ENCODE data around the gene MYT1.

Gene MYT1

DNA sequence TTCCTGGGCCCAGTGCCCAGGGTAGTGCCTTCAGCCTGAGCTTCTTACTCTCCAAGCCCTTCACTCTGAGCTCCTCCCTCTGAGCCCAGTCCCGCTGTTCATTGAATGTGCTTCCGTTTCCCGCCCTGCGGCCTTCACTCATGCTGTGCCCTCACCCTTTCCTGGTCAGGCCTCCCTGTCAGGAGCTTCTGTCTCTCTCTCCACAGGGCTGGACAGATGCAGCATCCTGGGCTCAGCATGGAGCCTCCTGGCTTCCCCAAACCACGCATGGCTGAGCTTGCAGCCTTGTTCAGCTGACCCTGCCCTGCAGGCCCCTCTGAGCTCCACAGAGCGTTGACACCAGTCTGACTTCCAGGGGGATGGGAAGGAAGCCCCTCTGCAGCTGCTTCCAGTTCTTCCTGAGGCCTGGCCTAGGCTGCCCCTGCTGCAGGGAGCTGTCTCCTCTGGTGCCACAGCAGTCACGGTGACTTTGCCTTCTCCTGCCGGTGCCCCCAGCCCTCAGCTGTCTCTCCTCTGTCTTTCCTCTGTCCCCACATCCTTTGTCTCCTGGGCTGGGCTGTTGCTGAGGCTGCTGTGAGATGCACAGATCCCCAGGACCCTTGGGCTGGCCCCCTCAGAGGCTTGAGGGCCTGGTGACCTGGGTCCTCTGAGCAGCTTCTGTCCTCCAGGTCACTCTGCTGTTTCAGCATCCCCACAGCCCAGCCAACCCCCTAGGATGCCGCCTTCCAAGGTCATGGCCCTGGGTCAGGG, 7.9 kb upstream of the MYT1 start:
- Mint-ChIP-seq H3K36me3 (no peaks in the 10 kb centered on the region), H3K4me3 (no peak overlapping the region), H3K27ac (no peak overlapping the region), H3K4me1 (ENCODE audit: low read depth) (no peaks in the 10 kb centered on the region), H3K27me3 (peaks cover 6% of the 10 kb centered on the region), H3K9me3 (ENCODE audit: low read depth) (no peaks in the 10 kb centered on the region)

DNA sequence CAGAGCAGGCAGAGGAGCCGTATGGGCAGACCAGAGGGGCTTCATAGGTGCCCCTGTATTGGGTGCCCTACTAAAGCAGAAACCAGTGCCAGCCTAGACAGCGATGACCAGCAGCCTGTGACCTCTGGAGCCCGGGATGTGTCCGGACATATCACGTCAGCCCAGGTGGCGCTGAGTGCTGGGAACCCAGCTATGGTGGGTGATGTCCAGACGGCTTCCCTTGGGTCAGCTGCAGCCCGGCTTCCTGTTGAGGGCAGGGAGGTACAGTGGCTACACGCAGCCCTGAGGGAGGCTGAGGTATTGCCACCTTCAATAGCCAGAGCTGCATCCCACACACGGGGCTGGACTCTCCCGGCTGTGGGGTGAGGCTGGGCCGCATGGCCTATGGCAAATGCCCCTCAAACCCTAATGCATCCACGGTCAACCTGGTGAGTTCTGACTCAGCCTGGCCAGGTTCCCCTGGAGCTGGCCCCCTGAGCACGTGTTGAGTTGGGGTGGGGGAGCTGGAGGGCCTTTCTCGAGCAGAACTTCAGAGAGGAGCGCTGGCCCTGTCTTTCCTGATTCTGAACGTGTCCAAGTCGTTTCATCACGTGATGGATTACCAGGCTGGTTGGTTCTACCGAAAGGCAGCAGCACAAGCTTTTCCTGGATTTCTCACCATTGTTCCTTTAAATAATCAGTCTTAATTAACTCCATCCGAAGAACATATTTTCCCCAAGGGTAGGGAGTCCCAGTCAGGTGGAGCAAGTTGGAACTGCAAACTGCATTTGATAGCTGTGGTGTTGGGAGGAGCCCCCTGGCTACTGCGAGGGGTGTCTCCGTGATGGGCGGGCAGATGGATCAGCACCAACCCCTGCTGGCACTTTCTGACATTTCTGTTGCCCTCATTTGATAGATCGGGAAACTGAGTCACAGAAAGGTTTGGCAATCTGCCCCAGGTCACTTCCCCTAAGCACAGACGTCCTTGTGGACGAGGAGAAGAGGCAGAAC, 7.1 kb upstream of the MYT1 start:
- no peaks in the 10 kb centered on the region for H3K9me3 Mint-ChIP-seq (ENCODE audit: low read depth)
- H3K4me3 Mint-ChIP-seq, result no peak overlapping the region
- H3K4me1 Mint-ChIP-seq (ENCODE audit: low read depth), result no peaks in the 10 kb centered on the region
- no peak overlapping the region for H3K27ac Mint-ChIP-seq
- no peaks in the 10 kb centered on the region for H3K36me3 Mint-ChIP-seq
- H3K27me3 Mint-ChIP-seq, result peaks cover 9% of the 10 kb centered on the region

DNA sequence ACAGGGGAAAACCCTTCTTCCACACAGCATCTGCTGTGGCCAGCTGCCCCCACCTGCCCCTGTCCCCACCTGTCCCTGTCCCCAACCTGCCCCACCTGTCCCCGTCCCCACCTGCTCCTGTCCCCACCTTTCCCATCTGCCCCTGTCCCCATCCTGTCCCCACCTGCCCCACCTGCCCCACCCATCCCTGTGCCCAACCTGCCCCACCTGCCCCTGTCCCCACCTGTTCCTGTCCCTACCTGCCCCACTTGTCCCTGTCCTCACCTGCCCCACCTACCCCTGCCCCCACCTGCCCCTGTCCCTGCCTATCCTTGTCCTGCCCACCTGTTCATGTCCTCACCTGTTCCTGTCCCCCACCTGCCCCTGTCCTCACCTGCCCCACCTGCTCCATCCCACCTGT, 6.4 kb upstream of the MYT1 start:
- Mint-ChIP-seq H3K27ac (no peak overlapping the region), H3K36me3 (no peaks in the 10 kb centered on the region), H3K4me1 (ENCODE audit: low read depth) (no peaks in the 10 kb centered on the region), H3K9me3 (ENCODE audit: low read depth) (no peaks in the 10 kb centered on the region), H3K27me3 (peaks cover 11% of the 10 kb centered on the region), H3K4me3 (no peak overlapping the region)

DNA sequence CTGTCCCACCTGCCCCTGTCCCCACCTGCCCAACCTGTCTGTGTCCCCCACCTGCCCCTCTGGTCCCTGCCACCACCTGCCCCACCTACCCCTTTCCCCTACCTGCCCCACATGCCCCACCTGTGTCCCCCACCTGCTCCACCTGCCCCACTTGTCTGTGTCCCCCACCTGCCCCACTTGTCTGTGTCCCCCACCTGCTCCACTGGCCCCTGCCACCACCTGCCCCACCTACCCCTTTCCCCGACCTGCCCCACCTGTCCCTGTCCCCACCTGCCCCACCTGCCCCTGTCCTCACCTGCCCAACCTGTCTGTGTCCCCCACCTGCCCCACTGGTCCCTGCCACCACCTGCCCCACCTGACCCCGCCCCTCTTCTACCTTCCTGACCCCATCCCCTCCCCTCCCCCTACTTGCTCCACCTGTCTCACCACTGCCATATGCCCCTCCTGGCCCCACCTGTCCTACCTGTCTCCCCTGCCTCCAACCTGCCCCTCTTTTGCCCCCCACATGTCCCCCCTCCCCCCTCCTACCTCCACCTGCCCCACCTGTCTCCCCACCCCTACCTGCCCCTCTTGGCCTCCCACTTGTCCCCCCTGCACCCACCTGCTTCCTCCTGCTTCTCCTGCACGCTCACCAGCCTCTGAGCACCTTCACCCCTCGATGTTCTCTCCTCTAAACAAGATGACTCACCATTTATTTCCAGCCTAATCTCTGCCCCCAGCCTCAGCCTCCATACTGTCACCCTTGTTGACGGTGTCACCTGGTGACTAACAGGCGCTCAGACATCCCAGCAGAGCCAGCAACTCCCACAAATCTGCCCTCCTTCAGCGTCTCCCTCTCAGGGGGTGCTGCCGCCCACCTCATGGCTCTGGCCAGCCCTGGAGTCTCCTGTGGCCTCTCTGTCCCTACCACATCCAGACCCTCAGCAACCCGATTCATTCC, 5.6 kb upstream of the MYT1 start:
- H3K4me3 Mint-ChIP-seq, result no peak overlapping the region
- H3K4me1 Mint-ChIP-seq (ENCODE audit: low read depth), result no peaks in the 10 kb centered on the region
- peaks cover 18% of the 10 kb centered on the region for H3K27me3 Mint-ChIP-seq
- no peaks in the 10 kb centered on the region for H3K9me3 Mint-ChIP-seq (ENCODE audit: low read depth)
- H3K36me3 Mint-ChIP-seq, result no peaks in the 10 kb centered on the region
- H3K27ac Mint-ChIP-seq, result no peak overlapping the region

DNA sequence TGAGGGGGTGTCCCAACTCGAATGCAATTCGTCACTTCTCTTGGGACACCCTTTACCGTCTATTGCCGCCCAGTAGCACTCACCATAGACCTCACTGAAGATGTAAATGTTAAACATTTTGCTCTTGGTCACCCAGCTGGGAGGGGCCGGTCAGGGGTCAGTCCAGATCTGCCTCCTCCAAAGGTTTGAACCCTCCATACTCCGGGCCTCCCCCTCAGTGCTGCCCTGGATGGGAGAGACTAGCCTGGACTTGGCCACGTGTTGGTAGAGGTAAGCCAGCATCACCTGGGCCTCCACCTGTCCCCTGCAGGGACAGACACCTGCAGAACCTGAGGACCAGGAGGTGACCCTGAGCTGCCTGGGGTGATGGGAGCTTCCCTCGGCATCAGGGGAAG, 5.0 kb upstream of the MYT1 start:
- H3K4me1 Mint-ChIP-seq (ENCODE audit: low read depth), result no peaks in the 10 kb centered on the region
- no peak overlapping the region for H3K4me3 Mint-ChIP-seq
- peaks cover 24% of the 10 kb centered on the region for H3K27me3 Mint-ChIP-seq
- no peak overlapping the region for H3K27ac Mint-ChIP-seq
- H3K9me3 Mint-ChIP-seq (ENCODE audit: low read depth), result no peaks in the 10 kb centered on the region
- H3K36me3 Mint-ChIP-seq, result no peaks in the 10 kb centered on the region

DNA sequence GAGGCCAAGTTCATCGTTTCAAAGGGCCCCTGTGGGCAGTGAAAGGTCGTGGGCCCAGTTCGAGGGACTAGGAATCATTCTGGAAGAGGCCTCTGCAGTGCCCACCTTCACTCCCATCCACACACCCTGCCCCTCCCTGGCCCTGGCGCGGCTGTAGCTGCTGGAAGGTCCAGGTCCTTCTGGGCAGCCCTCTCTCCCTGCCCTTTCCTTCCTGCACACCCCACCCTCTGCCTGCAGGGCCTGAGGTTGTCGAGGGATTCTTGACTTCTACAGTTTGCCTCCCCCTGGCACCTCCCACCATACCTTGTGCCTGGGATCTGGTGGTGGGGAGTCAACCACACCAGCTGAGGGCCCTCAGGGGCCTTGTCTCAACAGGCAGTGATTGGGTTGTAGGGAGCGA, 4.5 kb upstream of the MYT1 start:
- H3K27me3 Mint-ChIP-seq, result peaks cover 25% of the 10 kb centered on the region
- H3K4me3 Mint-ChIP-seq, result no peak overlapping the region
- H3K4me1 Mint-ChIP-seq (ENCODE audit: low read depth), result no peaks in the 10 kb centered on the region
- no peaks in the 10 kb centered on the region for H3K9me3 Mint-ChIP-seq (ENCODE audit: low read depth)
- no peak overlapping the region for H3K27ac Mint-ChIP-seq
- no peaks in the 10 kb centered on the region for H3K36me3 Mint-ChIP-seq

DNA sequence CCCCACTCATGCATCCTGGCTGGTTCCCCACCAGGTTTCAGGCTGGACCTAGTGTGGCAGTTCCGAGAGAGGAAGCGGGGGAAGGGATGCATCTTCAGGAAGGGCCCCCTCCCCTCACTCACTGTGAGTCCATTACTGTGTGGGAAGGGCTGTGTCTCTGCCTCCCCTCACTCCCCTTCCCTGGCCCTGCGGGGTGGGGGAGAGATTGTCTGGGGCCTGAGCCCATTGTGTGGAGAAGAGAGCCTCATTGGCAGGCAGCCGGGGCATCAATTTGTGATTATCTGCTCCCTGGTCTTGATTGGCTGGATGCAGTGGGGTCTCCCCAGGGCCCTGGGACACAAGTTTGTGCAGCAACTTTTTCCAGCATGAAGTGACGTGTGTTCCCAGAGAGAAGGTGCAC, 4.1 kb upstream of the MYT1 start:
- H3K27ac Mint-ChIP-seq, result no peak overlapping the region
- peaks cover 27% of the 10 kb centered on the region for H3K27me3 Mint-ChIP-seq
- no peaks in the 10 kb centered on the region for H3K4me1 Mint-ChIP-seq (ENCODE audit: low read depth)
- H3K36me3 Mint-ChIP-seq, result no peaks in the 10 kb centered on the region
- no peaks in the 10 kb centered on the region for H3K9me3 Mint-ChIP-seq (ENCODE audit: low read depth)
- no peak overlapping the region for H3K4me3 Mint-ChIP-seq

DNA sequence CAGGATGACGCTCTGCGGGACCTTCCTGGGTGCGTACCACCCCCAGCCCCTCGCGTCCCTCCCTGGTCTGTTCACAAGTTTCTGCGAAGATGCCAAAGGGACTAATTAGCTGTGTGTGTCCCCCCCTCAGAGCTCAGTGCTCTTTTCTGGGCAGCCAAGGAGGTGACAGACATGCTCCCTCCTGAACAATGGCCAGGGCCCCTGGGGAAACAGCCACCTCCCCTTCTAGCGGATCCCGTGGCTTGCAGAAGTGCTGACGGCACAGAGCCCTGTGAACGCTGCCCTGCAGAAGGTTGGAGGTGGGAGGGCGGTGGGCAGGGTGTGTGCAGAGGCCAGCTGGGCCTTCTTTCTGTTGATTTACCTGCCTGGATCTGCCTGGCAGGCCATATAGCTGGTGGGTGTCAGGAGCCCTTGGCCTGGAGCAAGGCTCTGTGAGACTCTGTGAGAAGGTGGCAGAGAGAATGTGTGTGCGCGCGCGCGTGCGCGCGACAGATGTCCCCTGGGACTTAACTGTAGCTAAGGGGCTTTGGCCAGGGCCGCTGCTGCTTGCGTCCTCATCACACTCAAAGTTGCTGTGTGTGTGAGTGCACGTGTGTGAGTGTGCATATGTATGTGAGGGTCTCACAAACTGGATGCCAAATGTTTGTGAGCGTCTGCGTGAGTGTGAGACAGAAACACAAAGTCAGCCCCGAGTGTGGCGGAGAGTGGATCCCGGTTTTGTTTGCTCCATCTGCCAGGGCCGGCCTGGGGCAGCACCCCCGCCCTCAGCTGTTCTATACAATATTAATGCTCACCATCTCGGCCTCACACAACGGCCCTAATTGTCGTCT, 3.5 kb upstream of the MYT1 start:
- Mint-ChIP-seq H3K4me3 (no peak overlapping the region), H3K36me3 (no peaks in the 10 kb centered on the region), H3K27me3 (peaks cover 32% of the 10 kb centered on the region), H3K27ac (no peak overlapping the region), H3K9me3 (ENCODE audit: low read depth) (no peaks in the 10 kb centered on the region), H3K4me1 (ENCODE audit: low read depth) (no peaks in the 10 kb centered on the region)

DNA sequence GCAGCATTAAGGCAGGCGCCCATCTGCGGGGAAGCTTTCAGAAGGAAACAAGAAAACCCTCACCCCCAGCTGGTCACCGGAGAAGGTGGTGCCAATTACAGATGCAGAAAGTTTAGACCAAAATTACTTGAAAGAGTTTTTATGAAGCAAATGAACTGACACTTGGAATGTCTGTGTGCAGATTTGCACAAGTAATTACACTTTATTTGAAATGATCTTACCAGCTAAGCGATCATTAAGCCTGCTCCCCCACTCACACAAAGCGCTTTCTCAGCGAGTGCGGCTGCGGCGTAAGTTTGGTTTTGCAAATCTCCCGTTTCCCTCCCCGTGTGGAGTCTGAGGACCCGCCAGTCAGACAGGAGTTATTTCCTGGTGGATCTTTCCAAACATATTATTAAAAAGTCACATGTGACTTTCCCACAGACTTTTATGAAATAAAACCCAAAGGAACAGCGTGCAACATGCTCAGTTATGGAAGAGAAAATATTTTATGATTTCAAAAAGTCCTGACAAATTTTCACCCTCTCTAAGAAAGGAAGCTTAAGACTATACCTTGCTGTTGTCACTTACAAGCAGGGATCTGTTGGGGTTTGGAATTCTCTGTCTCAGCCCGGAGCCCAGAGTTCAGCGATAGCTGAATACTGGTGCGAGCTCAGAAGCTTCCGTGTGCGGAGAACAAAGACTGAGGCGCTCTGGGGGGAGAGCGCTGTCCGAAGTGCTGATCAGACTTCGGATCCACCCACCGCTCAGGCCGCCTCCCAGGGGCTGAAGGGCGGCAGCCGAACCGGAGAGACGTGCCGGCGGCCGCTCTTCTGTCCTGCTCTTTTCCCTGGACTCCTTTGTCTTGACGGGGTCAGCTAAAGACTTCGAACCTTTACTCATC, 2.7 kb upstream of the MYT1 start:
- H3K4me1 Mint-ChIP-seq (ENCODE audit: low read depth), result no peaks in the 10 kb centered on the region
- H3K4me3 Mint-ChIP-seq, result no peak overlapping the region
- H3K27me3 Mint-ChIP-seq, result peaks cover 32% of the 10 kb centered on the region
- H3K27ac Mint-ChIP-seq, result no peak overlapping the region
- H3K36me3 Mint-ChIP-seq, result no peaks in the 10 kb centered on the region
- no peaks in the 10 kb centered on the region for H3K9me3 Mint-ChIP-seq (ENCODE audit: low read depth)

DNA sequence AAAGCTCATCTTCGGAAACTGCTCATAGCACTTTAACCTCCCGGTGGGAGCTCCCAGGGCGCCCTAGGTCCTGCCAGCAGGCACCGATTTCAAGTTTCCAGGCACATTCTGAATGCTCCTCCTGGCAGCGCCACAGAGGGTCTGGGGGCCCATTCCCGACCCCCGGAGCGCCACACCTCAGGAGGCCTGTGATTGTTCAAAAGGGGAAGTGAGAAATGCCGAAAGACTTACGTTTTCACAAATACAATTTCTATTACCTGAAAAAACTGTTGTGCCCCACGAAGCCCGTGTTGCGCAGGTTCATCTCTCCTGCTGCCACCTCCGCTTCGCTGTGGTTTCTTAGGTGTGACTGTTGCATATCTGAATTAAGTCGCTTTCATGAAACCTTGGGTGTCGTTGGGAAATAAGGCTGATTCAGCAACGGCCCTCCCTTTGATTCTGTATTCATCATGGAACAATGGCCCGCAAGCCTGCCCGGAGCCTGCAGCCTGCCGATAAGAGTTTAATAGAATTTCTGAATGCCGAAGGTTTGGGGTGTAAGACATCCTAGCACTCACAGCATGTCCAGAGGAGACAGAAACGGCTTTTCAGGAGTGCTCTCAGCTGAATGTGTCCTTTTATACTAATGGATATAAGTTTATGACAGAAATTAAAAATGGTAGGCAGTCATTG, 1.9 kb upstream of the MYT1 start:
- Mint-ChIP-seq H3K4me3 (no peak overlapping the region), H3K36me3 (no peaks in the 10 kb centered on the region), H3K4me1 (ENCODE audit: low read depth) (no peaks in the 10 kb centered on the region), H3K27ac (no peak overlapping the region), H3K9me3 (ENCODE audit: low read depth) (no peaks in the 10 kb centered on the region), H3K27me3 (peaks cover 32% of the 10 kb centered on the region)

DNA sequence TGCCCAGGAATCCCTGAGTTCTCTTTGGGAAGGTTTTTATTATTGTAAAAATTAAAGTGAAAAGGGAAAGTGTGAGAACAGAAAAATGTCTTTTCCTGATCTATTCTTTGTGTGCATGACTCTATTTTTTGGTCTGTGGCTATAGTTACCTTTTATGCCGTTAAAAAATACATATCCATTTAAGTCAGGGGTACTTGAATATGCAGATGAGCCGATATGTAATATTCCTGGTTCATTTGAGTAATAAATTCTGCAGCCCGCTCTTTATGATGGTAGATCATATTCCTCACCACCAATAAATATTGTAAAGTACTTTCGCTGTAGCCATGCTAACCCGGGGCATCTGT, 503 bp upstream of the MYT1 start:
- Mint-ChIP-seq H3K9me3 (ENCODE audit: low read depth) (no peaks in the 10 kb centered on the region), H3K27ac (no peak overlapping the region), H3K36me3 (no peaks in the 10 kb centered on the region), H3K4me1 (ENCODE audit: low read depth) (no peaks in the 10 kb centered on the region), H3K27me3 (peaks cover 35% of the 10 kb centered on the region), H3K4me3 (no peak overlapping the region)

DNA sequence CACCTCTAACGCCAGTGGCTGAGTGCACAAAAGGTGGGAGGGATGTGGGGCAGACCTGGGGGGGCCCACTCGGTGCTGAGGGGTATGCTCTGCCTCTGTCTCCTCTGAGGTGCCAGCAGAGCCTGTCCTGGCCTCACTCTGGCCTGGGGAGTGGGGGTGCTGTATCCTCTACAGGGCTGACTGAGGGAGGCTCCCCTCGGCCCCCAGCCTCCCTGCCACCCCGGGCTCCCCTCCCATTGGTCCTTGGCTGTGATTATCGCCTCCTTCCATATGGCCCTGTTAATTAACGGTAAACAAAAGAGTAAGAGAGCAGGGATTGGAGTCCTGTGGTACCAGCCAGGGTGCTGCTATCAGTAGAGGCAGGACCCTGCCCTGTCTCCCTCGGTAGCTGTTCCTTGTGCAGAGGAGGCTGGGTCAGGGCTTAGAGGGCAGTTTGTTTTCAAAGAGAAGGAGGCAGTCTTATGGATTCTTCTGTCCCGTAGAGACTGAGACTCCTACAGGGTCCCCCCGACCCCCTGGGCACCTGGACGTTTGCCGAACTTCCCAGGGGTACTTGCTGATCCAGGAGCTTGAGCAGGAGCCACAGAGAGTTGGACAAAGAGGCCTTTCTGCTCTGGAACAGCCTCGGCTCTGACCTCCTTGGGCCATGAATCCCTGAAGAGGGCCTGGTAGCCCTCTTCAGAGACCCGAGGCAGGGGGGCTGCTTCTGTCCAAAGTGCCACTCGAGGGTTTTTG, 1.8 kb downstream of the MYT1 start:
- H3K36me3 Mint-ChIP-seq, result no peaks in the 10 kb centered on the region
- H3K4me3 Mint-ChIP-seq, result no peak overlapping the region
- no peaks in the 10 kb centered on the region for H3K9me3 Mint-ChIP-seq (ENCODE audit: low read depth)
- H3K27ac Mint-ChIP-seq, result no peak overlapping the region
- peaks cover 29% of the 10 kb centered on the region for H3K27me3 Mint-ChIP-seq
- H3K4me1 Mint-ChIP-seq (ENCODE audit: low read depth), result no peaks in the 10 kb centered on the region

All from activated naive CD8-positive, alpha-beta T cell (primary cell).